DOHH2 (cell line): ENCODE data around the gene CD58.
"Not testable (repeated sequence)": the region's sequence is repeated elsewhere in the genome, so short reads cannot be mapped to it uniquely, and the experiment has no call there.

Experiments
- H3F3A ChIP-seq: fragments of 200-600 bp; sonication (generic), shearing (Covaris generic); 2 replicates; pipeline ENCODE4 v1.6.0; 2016; ENCODE audit warnings: antibody characterized with exemption, mild to moderate bottlenecking; ENCODE audit not compliant: control insufficient read depth, insufficient read depth
- H3K27ac ChIP-seq: fragments of 200-600 bp; sonication (generic); 2 replicates; pipeline ENCODE4 v1.5.1; 2014; ENCODE audit warnings: low read depth, mild to moderate bottlenecking, low read length, moderate library complexity
- H3K27me3 ChIP-seq: fragments of 200-600 bp; sonication (generic); 2 replicates; pipeline ENCODE4 v1.6.1; 2014; ENCODE audit warnings: mild to moderate bottlenecking, low read length, mixed read lengths; ENCODE audit not compliant: control insufficient read depth
- H3K36me3 ChIP-seq: fragments of 200-600 bp; sonication (generic); 2 replicates; pipeline ENCODE4 v1.6.1; 2014; ENCODE audit warnings: mild to moderate bottlenecking, low read length, moderate library complexity, mixed read lengths; ENCODE audit not compliant: control insufficient read depth
- H3K4me1 ChIP-seq: fragments of 200-600 bp; sonication (generic); 2 replicates; pipeline ENCODE4 v1.6.1; 2014; ENCODE audit warnings: mild to moderate bottlenecking, low read length, mixed read lengths; ENCODE audit not compliant: control insufficient read depth
- H3K4me2 ChIP-seq: fragments of 200-600 bp; sonication (generic); 2 replicates; pipeline ENCODE4 v1.6.0; 2014; ENCODE audit warnings: mild to moderate bottlenecking, low read length, moderate library complexity
- H3K4me3 ChIP-seq: fragments of 200-600 bp; sonication (generic); 2 replicates; pipeline ENCODE4 v1.5.1; 2014; ENCODE audit warnings: mild to moderate bottlenecking, low read length, mixed read lengths
- H3K79me2 ChIP-seq: fragments of 200-600 bp; sonication (generic); 2 replicates; pipeline ENCODE4 v1.6.1; 2014; ENCODE audit warnings: mild to moderate bottlenecking, low read length, mixed read lengths; ENCODE audit not compliant: control insufficient read depth
- H3K9me2 ChIP-seq: fragments of 200-600 bp; sonication (generic); replicated peaks from 2 replicates; pipeline ENCODE4 v1.6.1; 2014; ENCODE audit warnings: mild to moderate bottlenecking, low read length, mixed read lengths; ENCODE audit not compliant: control insufficient read depth
- H3K9me3 ChIP-seq: fragments of 200-600 bp; sonication (generic); 2 replicates; pipeline ENCODE4 v1.6.1; 2014; ENCODE audit warnings: antibody characterized with exemption, low read length, mixed read lengths; ENCODE audit not compliant: control insufficient read depth, insufficient read depth
- H4K20me1 ChIP-seq: fragments of 200-600 bp; sonication (generic); 2 replicates; pipeline ENCODE4 v1.6.0; 2014; ENCODE audit warnings: low read depth, mild to moderate bottlenecking, antibody characterized with exemption, low read length, moderate library complexity; ENCODE audit not compliant: control insufficient read depth, insufficient read depth
- EZH2phosphoT487 ChIP-seq: fragments of 200-600 bp; sonication (generic); IDR thresholded peaks from 2 replicates; pipeline ENCODE4 v1.6.1; 2017; ENCODE audit warnings: borderline replicate concordance, mild to moderate bottlenecking, antibody characterized with exemption, low read length, moderate library complexity, mixed read lengths
- TF ChIP-seq, protein P1 (sequence below): fragments of 200-600 bp; sonication (generic); IDR thresholded peaks from one replicate; pipeline ENCODE4 v1.5.1; 2014; ENCODE audit warnings: antibody characterized with exemption, mild to moderate bottlenecking, low read depth, low read length; ENCODE audit not compliant: poor library complexity, severe bottlenecking

CD58 gene, protein sequence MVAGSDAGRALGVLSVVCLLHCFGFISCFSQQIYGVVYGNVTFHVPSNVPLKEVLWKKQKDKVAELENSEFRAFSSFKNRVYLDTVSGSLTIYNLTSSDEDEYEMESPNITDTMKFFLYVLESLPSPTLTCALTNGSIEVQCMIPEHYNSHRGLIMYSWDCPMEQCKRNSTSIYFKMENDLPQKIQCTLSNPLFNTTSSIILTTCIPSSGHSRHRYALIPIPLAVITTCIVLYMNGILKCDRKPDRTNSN

DNA sequence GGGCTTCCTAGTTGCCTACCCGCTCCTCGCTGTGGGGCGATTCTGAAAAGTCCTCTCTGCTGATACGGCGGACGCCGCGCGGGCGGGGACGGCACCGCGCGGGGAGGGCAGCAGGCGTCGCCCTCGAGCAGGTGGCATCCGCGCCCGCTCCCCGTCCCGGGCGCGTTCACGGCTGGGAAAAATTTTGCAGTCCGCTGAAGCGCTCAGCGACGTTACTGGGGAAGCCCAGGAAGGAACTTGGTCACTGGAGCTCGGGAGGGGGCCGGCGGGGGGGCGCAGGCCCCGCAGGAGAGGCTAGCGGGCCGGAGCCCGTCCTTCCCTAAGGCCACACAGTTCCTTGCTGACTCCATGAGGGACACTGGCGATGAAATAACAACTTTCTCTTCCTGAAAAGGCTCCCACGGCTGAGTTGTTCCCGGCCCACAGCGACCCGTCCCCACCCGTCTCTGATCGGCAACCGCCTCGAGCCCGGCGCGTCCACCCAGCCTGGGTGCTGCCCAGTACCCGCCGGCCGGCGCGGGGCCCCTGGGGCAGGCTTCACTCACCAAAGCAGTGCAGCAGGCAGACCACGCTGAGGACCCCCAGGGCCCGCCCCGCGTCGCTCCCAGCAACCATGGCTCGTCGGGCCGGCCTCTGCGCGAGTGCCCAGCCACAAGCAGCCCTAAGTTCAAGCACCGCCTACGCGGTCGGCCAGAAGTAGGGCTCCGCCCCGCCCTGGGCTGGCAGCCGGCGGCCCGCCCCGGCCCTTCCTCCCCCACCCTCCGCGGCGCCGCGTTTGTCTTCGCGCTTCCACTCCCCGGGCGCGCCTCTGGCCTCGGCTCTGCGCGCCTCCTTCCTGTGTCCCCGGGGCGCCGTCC lies at the start of gene CD58:
Gene CD58, minus strand, starts transcription at position 669 of the 857 bp plus-strand sequence. Its CDS starts 54 bp downstream, at position 615.
- Histone ChIP-seq H3K9me2 (no peaks in the 10 kb centered on the region), H3K4me2 (peak within 1 kb of the TSS; percentile 91), H3F3A (no peaks in the 10 kb centered on the region), H3K4me1 (peaks cover 17% of the 10 kb centered on the region), H3K9me3 (no peaks in the 10 kb centered on the region), H3K27ac (peak within 1 kb of the TSS; percentile 33; the same call in 1 of the 2 replicates), H3K4me3 (peak within 1 kb of the TSS; percentile 89), H3K36me3 (no peaks in the 10 kb centered on the region), H3K79me2 (no peaks in the 10 kb centered on the region), H3K27me3 (peaks cover 42% of the 10 kb centered on the region), H4K20me1 (no peaks in the 10 kb centered on the region)
- TF ChIP-seq, protein P1, sequence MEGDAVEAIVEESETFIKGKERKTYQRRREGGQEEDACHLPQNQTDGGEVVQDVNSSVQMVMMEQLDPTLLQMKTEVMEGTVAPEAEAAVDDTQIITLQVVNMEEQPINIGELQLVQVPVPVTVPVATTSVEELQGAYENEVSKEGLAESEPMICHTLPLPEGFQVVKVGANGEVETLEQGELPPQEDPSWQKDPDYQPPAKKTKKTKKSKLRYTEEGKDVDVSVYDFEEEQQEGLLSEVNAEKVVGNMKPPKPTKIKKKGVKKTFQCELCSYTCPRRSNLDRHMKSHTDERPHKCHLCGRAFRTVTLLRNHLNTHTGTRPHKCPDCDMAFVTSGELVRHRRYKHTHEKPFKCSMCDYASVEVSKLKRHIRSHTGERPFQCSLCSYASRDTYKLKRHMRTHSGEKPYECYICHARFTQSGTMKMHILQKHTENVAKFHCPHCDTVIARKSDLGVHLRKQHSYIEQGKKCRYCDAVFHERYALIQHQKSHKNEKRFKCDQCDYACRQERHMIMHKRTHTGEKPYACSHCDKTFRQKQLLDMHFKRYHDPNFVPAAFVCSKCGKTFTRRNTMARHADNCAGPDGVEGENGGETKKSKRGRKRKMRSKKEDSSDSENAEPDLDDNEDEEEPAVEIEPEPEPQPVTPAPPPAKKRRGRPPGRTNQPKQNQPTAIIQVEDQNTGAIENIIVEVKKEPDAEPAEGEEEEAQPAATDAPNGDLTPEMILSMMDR: peak; percentile 72
- no peak for TF ChIP-seq EZH2phosphoT487

DNA sequence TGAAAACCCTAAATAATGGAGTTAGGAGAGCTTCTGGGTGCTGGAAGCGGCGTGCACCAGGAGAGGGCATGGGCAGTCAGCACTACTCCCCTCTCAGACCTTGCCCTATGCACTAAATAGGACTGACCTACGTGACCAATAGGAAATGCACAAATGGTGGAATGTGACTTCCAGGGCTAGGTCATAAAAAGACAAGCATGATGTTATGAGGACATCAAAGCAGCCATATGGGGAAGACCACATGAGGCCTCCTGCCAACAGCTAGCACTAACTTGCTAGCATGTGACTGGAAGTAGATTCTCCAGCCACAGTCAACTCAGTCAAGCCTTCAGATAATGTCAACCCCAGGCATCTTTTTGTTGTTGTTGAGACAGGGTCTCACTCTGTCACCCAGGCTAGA lies 49.6 kb upstream of the CD58 start:
- not testable (repeated sequence) for H3K9me2 ChIP-seq, H3K9me3 ChIP-seq, H4K20me1 ChIP-seq, H3K4me3 ChIP-seq, H3K27me3 ChIP-seq, H3K4me2 ChIP-seq, H3K79me2 ChIP-seq, H3F3A ChIP-seq, H3K4me1 ChIP-seq, H3K36me3 ChIP-seq, H3K27ac ChIP-seq

DNA sequence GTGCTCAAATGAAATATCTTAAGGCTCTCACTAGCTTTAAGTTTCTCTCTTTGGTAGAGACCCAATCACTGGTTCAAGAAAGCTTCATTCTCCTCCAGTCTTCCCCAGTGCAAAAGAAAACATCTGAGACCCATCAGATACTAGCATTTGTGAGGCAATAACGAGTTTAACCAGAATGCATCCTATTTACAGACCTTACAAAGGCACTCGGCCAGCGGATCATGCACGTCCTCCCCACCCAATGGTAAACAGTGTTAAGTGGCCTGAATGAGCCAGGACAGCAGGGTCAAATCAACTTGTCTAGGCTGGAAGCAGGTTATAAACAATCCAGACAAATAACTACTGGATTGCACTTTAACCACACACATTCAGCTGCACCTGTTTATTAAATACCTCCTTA lies 48.3 kb upstream of the CD58 start:
- H3K27ac ChIP-seq, H3K4me3 ChIP-seq, H3K36me3 ChIP-seq, H3K9me3 ChIP-seq, H3K4me1 ChIP-seq, H3K9me2 ChIP-seq, H3F3A ChIP-seq, H3K27me3 ChIP-seq, H4K20me1 ChIP-seq, H3K79me2 ChIP-seq, H3K4me2 ChIP-seq: not testable (repeated sequence)

DNA sequence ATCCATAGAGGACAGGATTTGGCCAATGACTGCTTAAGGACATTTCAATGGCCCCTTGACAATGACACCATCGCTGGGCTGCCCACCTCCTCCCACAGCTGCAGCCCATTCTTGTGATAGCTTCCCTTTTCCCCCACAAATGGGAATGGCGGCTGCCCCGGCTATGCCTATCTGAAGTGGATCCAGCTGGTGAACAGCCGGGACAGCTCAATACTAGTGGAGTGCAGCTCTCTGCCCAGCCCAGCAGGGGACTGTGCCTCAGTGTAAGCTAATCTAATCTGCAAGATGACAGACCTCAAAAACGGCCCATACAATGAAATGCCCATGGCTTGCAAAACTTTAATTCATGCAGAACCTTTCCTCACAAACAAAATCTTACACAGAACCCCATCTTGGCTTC lies 47.0 kb upstream of the CD58 start:
- H3K36me3 ChIP-seq, H3K4me1 ChIP-seq, H3K79me2 ChIP-seq, H4K20me1 ChIP-seq, H3K27ac ChIP-seq, H3K9me3 ChIP-seq, H3F3A ChIP-seq, H3K4me3 ChIP-seq, H3K27me3 ChIP-seq, H3K9me2 ChIP-seq, H3K4me2 ChIP-seq: not testable (repeated sequence)

DNA sequence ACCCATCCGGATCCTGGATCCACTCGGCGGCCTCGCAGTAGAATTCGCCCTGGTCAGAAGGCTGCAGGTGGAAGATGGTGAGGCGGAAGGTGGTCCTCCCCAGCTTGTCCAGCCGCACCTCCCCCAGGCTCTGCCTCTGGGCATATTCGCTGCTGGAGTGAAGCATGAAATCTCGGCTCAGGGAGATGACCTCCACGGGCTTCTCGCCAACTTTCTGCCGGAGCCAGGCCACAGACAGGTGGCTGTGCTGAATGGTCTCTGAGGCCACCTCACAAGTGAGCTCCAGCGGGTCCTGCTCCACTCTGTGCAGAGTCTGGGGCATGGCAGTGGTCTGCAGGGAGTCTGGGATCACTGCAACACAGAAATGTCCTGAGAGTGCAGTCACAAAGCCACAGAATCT lies 43.0 kb upstream of the CD58 start:
- not testable (repeated sequence) for H3K9me2 ChIP-seq, H3K4me3 ChIP-seq, H3K4me1 ChIP-seq, H3K79me2 ChIP-seq, H3K9me3 ChIP-seq, H3K27me3 ChIP-seq, H3K36me3 ChIP-seq, H3F3A ChIP-seq, H4K20me1 ChIP-seq, H3K4me2 ChIP-seq, H3K27ac ChIP-seq

DNA sequence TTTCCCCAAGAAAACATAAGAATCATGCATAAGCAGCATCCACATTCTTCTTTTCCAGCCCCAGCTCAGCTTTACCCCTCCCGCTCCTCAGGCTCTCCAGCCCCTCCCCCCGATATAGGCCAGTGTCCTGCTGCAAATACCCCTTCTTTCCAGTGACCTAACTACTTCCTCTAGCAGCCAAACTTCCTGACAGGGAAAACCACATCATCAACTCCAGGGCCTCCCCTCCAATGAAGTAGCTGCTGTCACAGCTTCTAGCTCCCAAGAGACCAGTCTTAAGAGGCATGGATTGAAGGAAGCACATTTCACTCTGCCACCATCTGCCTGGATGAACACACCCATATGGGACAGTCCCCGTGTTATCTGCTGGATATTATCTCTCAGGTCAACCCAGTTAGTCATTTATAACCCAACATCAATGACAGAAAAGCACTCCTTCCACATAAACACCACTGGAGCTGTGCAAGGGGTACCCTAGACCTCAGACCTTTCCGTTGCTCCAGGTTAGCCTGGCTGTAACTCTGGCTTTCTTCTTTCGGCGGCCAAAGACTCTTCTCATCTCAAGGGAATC lies 39.1 kb upstream of the CD58 start:
- not testable (repeated sequence) for H3K4me3 ChIP-seq, H3K79me2 ChIP-seq, H3K9me2 ChIP-seq, H4K20me1 ChIP-seq, H3K9me3 ChIP-seq, H3F3A ChIP-seq, H3K27ac ChIP-seq, H3K4me2 ChIP-seq, H3K4me1 ChIP-seq, H3K27me3 ChIP-seq, H3K36me3 ChIP-seq

DNA sequence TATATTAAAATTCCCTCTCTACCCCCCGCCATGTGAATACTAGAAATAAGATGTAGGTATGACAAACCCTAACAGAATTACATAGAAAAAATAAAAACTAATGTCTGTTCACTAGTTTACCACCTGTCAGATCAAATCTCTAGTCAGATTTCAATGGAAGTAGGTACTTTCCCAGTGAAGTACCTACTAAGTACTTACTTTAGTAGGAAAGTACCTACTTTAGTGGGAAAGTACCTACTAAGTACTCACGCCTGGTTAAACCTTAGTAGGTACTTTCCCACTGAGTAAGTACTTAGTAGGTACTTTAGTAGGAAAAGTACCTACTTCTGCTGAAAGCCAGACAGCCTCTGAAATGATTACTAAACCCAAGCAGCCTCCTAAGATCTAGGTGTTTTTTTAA lies 38.0 kb upstream of the CD58 start:
- H3F3A ChIP-seq, H3K9me3 ChIP-seq, H3K9me2 ChIP-seq, H3K4me2 ChIP-seq, H3K4me3 ChIP-seq, H3K36me3 ChIP-seq, H3K27ac ChIP-seq, H3K4me1 ChIP-seq, H4K20me1 ChIP-seq, H3K79me2 ChIP-seq, H3K27me3 ChIP-seq: not testable (repeated sequence)
